ENCODE measurements around the gene CUX1.

DNA sequence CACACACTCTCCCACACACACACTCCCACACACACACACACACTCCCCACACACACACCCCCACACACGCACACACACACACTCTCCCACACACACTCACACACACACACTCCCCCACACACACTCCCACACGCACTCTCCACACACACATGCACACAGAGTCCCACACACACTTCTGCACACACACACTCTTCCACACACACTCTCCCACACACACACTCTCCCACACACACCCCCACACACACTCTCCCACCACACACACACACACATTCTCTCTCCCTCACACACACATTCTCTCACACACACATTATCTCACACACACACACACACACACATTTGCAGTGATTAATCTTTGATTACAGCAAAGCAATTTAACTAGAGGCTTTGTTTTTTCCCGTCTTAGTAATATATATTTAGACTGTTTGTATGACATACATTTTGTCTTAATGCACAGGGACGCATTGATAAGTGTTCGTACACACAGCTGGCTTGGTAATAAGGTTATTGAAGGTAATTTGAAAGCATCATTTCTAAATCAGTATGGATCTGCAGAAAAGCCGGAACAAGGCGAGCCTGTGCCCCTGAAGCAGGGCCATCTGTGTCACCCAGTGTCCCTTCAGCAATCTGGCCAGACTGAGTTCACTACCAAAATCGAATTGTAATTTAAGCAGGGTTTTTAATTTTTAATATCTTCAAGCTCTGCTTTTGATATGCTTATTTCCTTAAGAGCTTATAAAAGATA, 399.3 kb downstream of the CUX1 start:
- TF ChIP-seq, protein P1, sequence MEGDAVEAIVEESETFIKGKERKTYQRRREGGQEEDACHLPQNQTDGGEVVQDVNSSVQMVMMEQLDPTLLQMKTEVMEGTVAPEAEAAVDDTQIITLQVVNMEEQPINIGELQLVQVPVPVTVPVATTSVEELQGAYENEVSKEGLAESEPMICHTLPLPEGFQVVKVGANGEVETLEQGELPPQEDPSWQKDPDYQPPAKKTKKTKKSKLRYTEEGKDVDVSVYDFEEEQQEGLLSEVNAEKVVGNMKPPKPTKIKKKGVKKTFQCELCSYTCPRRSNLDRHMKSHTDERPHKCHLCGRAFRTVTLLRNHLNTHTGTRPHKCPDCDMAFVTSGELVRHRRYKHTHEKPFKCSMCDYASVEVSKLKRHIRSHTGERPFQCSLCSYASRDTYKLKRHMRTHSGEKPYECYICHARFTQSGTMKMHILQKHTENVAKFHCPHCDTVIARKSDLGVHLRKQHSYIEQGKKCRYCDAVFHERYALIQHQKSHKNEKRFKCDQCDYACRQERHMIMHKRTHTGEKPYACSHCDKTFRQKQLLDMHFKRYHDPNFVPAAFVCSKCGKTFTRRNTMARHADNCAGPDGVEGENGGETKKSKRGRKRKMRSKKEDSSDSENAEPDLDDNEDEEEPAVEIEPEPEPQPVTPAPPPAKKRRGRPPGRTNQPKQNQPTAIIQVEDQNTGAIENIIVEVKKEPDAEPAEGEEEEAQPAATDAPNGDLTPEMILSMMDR (IDR thresholded peaks at IDR 0.05), result no peak
- no peak for TF ChIP-seq POLR2A (IDR thresholded peaks at IDR 0.05)

Measured in body of pancreas (tissue), 4 donors.